Uterus (tissue), 2 donors: ENCODE measurements around the gene COL18A1.

Experiments
- POLR2A ChIP-seq, 2 donors: fragments of 450-650 bp; IDR thresholded peaks; one replicate each; pipeline ENCODE4 v1.6.1; 2016; ENCODE audit warnings: antibody characterized with exemption in 2 of 2, mild to moderate bottlenecking in 1 of 2, moderate library complexity in 1 of 2
- TF ChIP-seq, protein P1 (sequence below), 4 experiments: fragments of 200-600 bp in 2 of 4; fragments of 450-650 bp in 2 of 4; sonication (generic) in 2 of 4; IDR thresholded peaks; one replicate each; pipeline ENCODE4 v1.5.1; 2016 to 2019; ENCODE audit warnings: antibody characterized with exemption in 4 of 4, mild to moderate bottlenecking in 2 of 4, moderate library complexity in 1 of 4

DNA sequence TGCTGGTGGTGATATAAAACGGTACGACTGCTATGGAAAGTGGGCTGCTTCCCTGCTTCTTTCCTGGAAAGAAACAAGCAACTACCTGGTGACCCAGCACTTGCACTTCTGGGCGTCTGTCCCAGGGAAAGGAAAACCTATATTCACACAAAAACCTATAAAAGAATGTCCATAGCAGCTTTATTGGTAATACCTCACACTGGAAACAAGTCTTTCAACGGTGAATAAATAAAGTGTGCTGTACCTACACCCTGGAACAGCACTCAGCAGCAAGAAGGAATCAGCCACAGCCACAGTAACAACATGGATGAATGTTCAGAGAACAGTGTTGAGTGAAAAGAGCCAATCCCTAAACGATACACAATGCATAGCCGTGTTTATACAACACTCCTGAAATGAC is 117.4 kb downstream of the COL18A1 start:
- TF ChIP-seq POLR2A (IDR thresholded peaks at IDR 0.05), result no peak
- TF ChIP-seq, protein P1, sequence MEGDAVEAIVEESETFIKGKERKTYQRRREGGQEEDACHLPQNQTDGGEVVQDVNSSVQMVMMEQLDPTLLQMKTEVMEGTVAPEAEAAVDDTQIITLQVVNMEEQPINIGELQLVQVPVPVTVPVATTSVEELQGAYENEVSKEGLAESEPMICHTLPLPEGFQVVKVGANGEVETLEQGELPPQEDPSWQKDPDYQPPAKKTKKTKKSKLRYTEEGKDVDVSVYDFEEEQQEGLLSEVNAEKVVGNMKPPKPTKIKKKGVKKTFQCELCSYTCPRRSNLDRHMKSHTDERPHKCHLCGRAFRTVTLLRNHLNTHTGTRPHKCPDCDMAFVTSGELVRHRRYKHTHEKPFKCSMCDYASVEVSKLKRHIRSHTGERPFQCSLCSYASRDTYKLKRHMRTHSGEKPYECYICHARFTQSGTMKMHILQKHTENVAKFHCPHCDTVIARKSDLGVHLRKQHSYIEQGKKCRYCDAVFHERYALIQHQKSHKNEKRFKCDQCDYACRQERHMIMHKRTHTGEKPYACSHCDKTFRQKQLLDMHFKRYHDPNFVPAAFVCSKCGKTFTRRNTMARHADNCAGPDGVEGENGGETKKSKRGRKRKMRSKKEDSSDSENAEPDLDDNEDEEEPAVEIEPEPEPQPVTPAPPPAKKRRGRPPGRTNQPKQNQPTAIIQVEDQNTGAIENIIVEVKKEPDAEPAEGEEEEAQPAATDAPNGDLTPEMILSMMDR (IDR thresholded peaks at IDR 0.05), result no peak
